IMR-90 (cell line): ENCODE results near the gene ADARB2. TPM values are rescaled to one million over a fixed set of nuclear protein-coding genes. Genes with fewer than 3 reads are reported as not detected.
"Not testable (repeated sequence)": the region's sequence is repeated elsewhere in the genome, so short reads cannot be mapped to it uniquely, and the experiment has no call there.

Source experiments
- ATAC-seq: fragments of 200-7000 bp; cut with Tn5 transposase; 2 replicates; pipeline ENCODE4 v1.9.1; 2020; ENCODE audit warnings: low read depth, mild to moderate bottlenecking, moderate library complexity
- BruUV-seq: library from RNA; stranded (reverse); fragments of 400-500 nt; replicated peaks from 2 replicates; lab custom pipeline; 2021; lab: Mats Ljungman, UMichigan
- CTCF ChIA-PET: fragments of 300-600 bp; formaldehyde crosslinking; extraction: SDS; loops from one replicate; lab custom pipeline; 2021; ENCODE audit warnings: antibody characterized with exemption; lab: Yijun Ruan, JAX
- POLR2A ChIA-PET: fragments of 300-600 bp; sonication (Branson Sonifier 250); formaldehyde crosslinking; loops from one replicate; lab custom pipeline; 2022; ENCODE audit warnings: antibody characterized with exemption; ENCODE audit not compliant: unreplicated experiment; lab: Charles Lee
- DNase-seq: peaks from one replicate; pipeline ENCODE4 v3.0.0; 2013
- H2AFZ ChIP-seq: replicated peaks from 2 replicates; pipeline ENCODE3; 2013; ENCODE audit warnings: low read length, mild to moderate bottlenecking; ENCODE audit not compliant: poor library complexity
- H2AK5ac ChIP-seq: 2 replicates; pipeline ENCODE4 v1.6.1; 2013; ENCODE audit warnings: low read depth, low read length, inconsistent platforms
- H2AK9ac ChIP-seq: replicated peaks from 2 replicates; pipeline ENCODE3; 2013; ENCODE audit warnings: mild to moderate bottlenecking, low read depth, low read length, moderate library complexity; ENCODE audit not compliant: poor library complexity
- H2BK120ac ChIP-seq: 2 replicates; pipeline ENCODE4 v1.6.1; 2013; ENCODE audit warnings: low read depth, low read length, inconsistent platforms
- H2BK15ac ChIP-seq: 3 replicates; pipeline ENCODE4 v1.6.1; 2013; ENCODE audit warnings: low read depth, low read length, inconsistent platforms
- H2BK20ac ChIP-seq: 2 replicates; pipeline ENCODE4 v1.6.1; 2013; ENCODE audit warnings: low read depth, mild to moderate bottlenecking, inconsistent platforms, low read length, moderate library complexity
- H2BK5ac ChIP-seq: 2 replicates; pipeline ENCODE4 v1.6.1; 2013; ENCODE audit warnings: mild to moderate bottlenecking, low read depth, low read length, inconsistent platforms; ENCODE audit not compliant: poor library complexity, severe bottlenecking
- H3K14ac ChIP-seq: replicated peaks from 2 replicates; pipeline ENCODE4 v1.6.1; 2013; ENCODE audit warnings: low read depth, low read length, inconsistent platforms
- H3K18ac ChIP-seq: 2 replicates; pipeline ENCODE4 v1.6.1; 2013; ENCODE audit warnings: low read depth, low read length, control low read depth
- H3K23ac ChIP-seq: 2 replicates; pipeline ENCODE4 v1.6.1; 2013; ENCODE audit warnings: low read depth, low read length, inconsistent platforms
- H3K27ac ChIP-seq: 2 replicates; pipeline ENCODE4 v1.5.1; 2013; ENCODE audit warnings: mild to moderate bottlenecking, control low read depth, low read length; ENCODE audit not compliant: insufficient read depth
- H3K27me3 ChIP-seq: 2 replicates; pipeline ENCODE4 v1.6.1; 2013; ENCODE audit warnings: low read length; ENCODE audit not compliant: control insufficient read depth, insufficient read depth
- H3K36me3 ChIP-seq: 2 replicates; pipeline ENCODE4 v1.6.1; 2013; ENCODE audit warnings: low read length, mixed read lengths; ENCODE audit not compliant: control insufficient read depth, insufficient read depth
- H3K4ac ChIP-seq: 2 replicates; pipeline ENCODE4 v1.6.1; 2013; ENCODE audit warnings: low read depth, low read length, inconsistent platforms
- H3K4me1 ChIP-seq: 2 replicates; pipeline ENCODE4 v1.6.1; 2013; ENCODE audit warnings: low read length, mixed read lengths; ENCODE audit not compliant: control insufficient read depth, insufficient read depth
- H3K4me2 ChIP-seq: 2 replicates; pipeline ENCODE4 v1.6.1; 2013; ENCODE audit warnings: low read depth, mild to moderate bottlenecking, control low read depth, low read length, moderate library complexity
- H3K4me3 ChIP-seq: 2 replicates; pipeline ENCODE4 v1.5.1; 2013; ENCODE audit warnings: low read depth, mild to moderate bottlenecking, control low read depth, low read length, moderate library complexity; ENCODE audit not compliant: insufficient read depth
- H3K56ac ChIP-seq: 2 replicates; pipeline ENCODE4 v1.6.1; 2013; ENCODE audit warnings: low read length, inconsistent platforms; ENCODE audit not compliant: insufficient read depth; ENCODE audit errors: extremely low read depth
- H3K79me1 ChIP-seq, 2 experiments: 2 replicates each; pipeline ENCODE4 v1.6.1; 2013; ENCODE audit warnings: low read length in 2 of 2, inconsistent platforms in 1 of 2, low read depth in 1 of 2
- H3K9ac ChIP-seq: 2 replicates; pipeline ENCODE4 v1.6.1; 2013; ENCODE audit warnings: low read depth, low read length, control low read depth
- H3K9me1 ChIP-seq: 2 replicates; pipeline ENCODE4 v1.6.1; 2013; ENCODE audit warnings: low read length, inconsistent platforms; ENCODE audit not compliant: insufficient read depth
- H3K9me3 ChIP-seq: 2 replicates; pipeline ENCODE4 v1.6.1; 2013; ENCODE audit warnings: low read length; ENCODE audit not compliant: control insufficient read depth, insufficient read depth
- H4K20me1 ChIP-seq: 2 replicates; pipeline ENCODE4 v1.6.1; 2013; ENCODE audit warnings: low read length, inconsistent platforms; ENCODE audit not compliant: insufficient read depth
- H4K5ac ChIP-seq: 2 replicates; pipeline ENCODE4 v1.6.1; 2013; ENCODE audit warnings: mild to moderate bottlenecking, low read depth, low read length, control low read depth
- H4K8ac ChIP-seq, 2 experiments: 2 replicates each; pipeline ENCODE4 v1.6.1; 2013; ENCODE audit warnings: low read depth in 2 of 2, low read length in 2 of 2, control low read depth in 1 of 2, inconsistent platforms in 1 of 2
- H4K91ac ChIP-seq: 2 replicates; pipeline ENCODE4 v1.6.1; 2013; ENCODE audit warnings: low read depth, low read length, inconsistent platforms; ENCODE audit not compliant: insufficient read depth
- BHLHE40 ChIP-seq: fragments of 150-350 bp; IDR thresholded peaks from 2 replicates; pipeline ENCODE4 v1.6.1; 2016; ENCODE audit warnings: mild to moderate bottlenecking, low read depth, low read length
- CEBPB ChIP-seq: IDR thresholded peaks from 2 replicates; pipeline ENCODE4 v1.6.1; 2012; ENCODE audit warnings: low read depth, low read length, improper control_type of control experiment
- NFE2L2 ChIP-seq: fragments of 150-350 bp; IDR thresholded peaks from 2 replicates; pipeline ENCODE4 v1.6.1; 2016; ENCODE audit warnings: low read depth, mild to moderate bottlenecking, low read length
- RAD21 ChIP-seq: IDR thresholded peaks from 2 replicates; pipeline ENCODE4 v1.6.1; 2012; ENCODE audit warnings: low read length, improper control_type of control experiment
- RCOR1 ChIP-seq: IDR thresholded peaks from 2 replicates; pipeline ENCODE4 v1.6.1; 2012; ENCODE audit warnings: mild to moderate bottlenecking, low read length, improper control_type of control experiment; ENCODE audit not compliant: insufficient replicate concordance
- WGBS, 2 experiments: methylation state at CpG; one replicate each; pipeline versions ENCODE4 v1.1.5 to v1.1.7; 2013; ENCODE audit warnings: missing lambda C conversion rate in 2 of 2; ENCODE audit not compliant: insufficient read length in 1 of 2; ENCODE audit errors: extremely low coverage in 2 of 2; 5-methylcytosine and 5-hydroxymethylcytosine counted together
- dilution Hi-C: fragments of 300-500 bp; cut with HindIII; formaldehyde crosslinking; loops from one replicate; pipeline ENCODE4 v1.14.3; 2018; ENCODE audit warnings: low sequenced_read_pairs; ENCODE audit not compliant: unreplicated experiment
- in situ Hi-C: fragments of 300-500 bp; cut with MboI; formaldehyde crosslinking; loops from 3 replicates; pipeline ENCODE4 v1.14.3; 2019; ENCODE audit warnings: low sequenced_read_pairs, inconsistent platforms, mixed read lengths
- intact Hi-C: fragments of 100-400 bp; cut with micrococcal nuclease; formaldehyde crosslinking; loops from 2 replicates; pipeline ENCODE4 v1.10.0; 2022
- polyA plus RNA-seq, 3 experiments: library from polyadenylated mRNA; depleted of rRNA; stranded (reverse); fragments of >200 nt; gene quantifications; 2 replicates each; pipeline ENCODE4 v1.2.3, GENCODE V29; 2012; ENCODE audit warnings: low replicate concordance in 1 of 3
- total RNA-seq: library from RNA; depleted of rRNA; stranded (reverse); fragments of >200 nt; gene quantifications from 2 replicates; pipeline ENCODE4 v1.2.3, GENCODE V29; 2012

Gene ADARB2
- total and polyA plus RNA-seq, 2 of the 4 experiments (the other 2 are of a cell fraction): not detected

- TF ChIP-seq BHLHE40 (no peak), RCOR1 (no peak), NFE2L2 (no peak)
Observed at GRCh38 chr10:1251769-1252168, 485.6 kb downstream of the ADARB2 start (continued).

- Histone ChIP-seq H3K23ac (no peak overlapping the region), H4K5ac (no peak overlapping the region), H2BK20ac (no peak overlapping the region), H3K36me3 (no peaks in the 10 kb centered on the region), H3K4me1 (no peaks in the 10 kb centered on the region), H3K27me3 (no peaks in the 10 kb centered on the region), H3K14ac (no peak overlapping the region), H2AFZ (no peak overlapping the region), H2BK15ac (no peak overlapping the region), H3K9ac (no peak overlapping the region), H3K9me1 (no peaks in the 10 kb centered on the region), H3K4ac (no peak overlapping the region), H2BK120ac (no peak overlapping the region), H2AK5ac (no peak overlapping the region), H3K79me1 (no peaks in the 10 kb centered on the region), H3K18ac (no peak overlapping the region), H4K20me1 (no peaks in the 10 kb centered on the region), H4K8ac (no peak overlapping the region), H3K27ac (no peak overlapping the region), H3K4me3 (no peak overlapping the region), H2AK9ac (no peak overlapping the region), H3K4me2 (no peak overlapping the region), H3K56ac (no peak overlapping the region), H3K9me3 (peaks cover 18% of the 10 kb centered on the region), H2BK5ac (no peak overlapping the region), H4K91ac (no peak overlapping the region)
- intact Hi-C loops: no loop called here
- DNase-seq: no peak
- TF ChIP-seq CEBPB: no peak
- TF ChIP-seq BHLHE40: no peak
- TF ChIP-seq RAD21: no peak
- TF ChIP-seq RCOR1: no peak
- CTCF ChIA-PET: interaction anchor here (0.6 kb wide), 1 partner anchor 678 kb away, joined by 4 read pairs; no protein-coding TSS in a partner anchor
- in situ Hi-C loops: no loop called here
- BruUV-seq: no TSS peak
- dilution Hi-C loops: no loop called here
- POLR2A ChIA-PET: no interaction called here
- WGBS, 2 experiments: 0% methylated on average over 1 of the region's 7 CpGs; no CpG with 5 or more reads in 1 of the 2 experiments
- ATAC-seq: no peak
Observed at GRCh38 chr10:1249142-1249920, 488.0 kb downstream of the ADARB2 start.

GRCh38 chr10:1248262-1248630, 489.1 kb downstream of the ADARB2 start:
- H2BK20ac ChIP-seq, H3K4me1 ChIP-seq, POLR2A ChIA-PET, H3K79me1 ChIP-seq, intact Hi-C loops, H3K4me2 ChIP-seq, H2AK9ac ChIP-seq, CTCF ChIA-PET, dilution Hi-C loops, H3K14ac ChIP-seq, H3K27ac ChIP-seq, H2BK5ac ChIP-seq, H4K8ac ChIP-seq, H3K36me3 ChIP-seq, H2AK5ac ChIP-seq, H3K18ac ChIP-seq, H2AFZ ChIP-seq, H2BK120ac ChIP-seq, H4K20me1 ChIP-seq, H3K23ac ChIP-seq, H3K56ac ChIP-seq, H2BK15ac ChIP-seq, BruUV-seq, H4K5ac ChIP-seq, in situ Hi-C loops, ATAC-seq, H4K91ac ChIP-seq, DNase-seq, H3K4ac ChIP-seq, H3K27me3 ChIP-seq, H3K9ac ChIP-seq, H3K4me3 ChIP-seq, H3K9me1 ChIP-seq: not testable (repeated sequence)
- H3K9me3 ChIP-seq: peaks cover 20% of the 10 kb centered on the region
- 8% methylated on average over 4 of the region's 13 CpGs; no CpG with 5 or more reads in 1 of the 2 experiments for WGBS, 2 experiments
